WERI-Rb-1 (cell line): ENCODE results near the gene BCL2L11.

ENCODE experiments used
- DNase-seq: peaks from one replicate; pipeline ENCODE4 v3.0.0-alpha.2; 2020
- H3K27ac ChIP-seq: fragments of 250-450 bp; sonication (Bioruptor Pico); 2 replicates; pipeline ENCODE4 v1.5.1; 2020; ENCODE audit warnings: mild to moderate bottlenecking, moderate library complexity
- H3K27me3 ChIP-seq: fragments of 250-450 bp; sonication (Bioruptor Pico); 2 replicates; pipeline ENCODE4 v1.5.1; 2021; ENCODE audit warnings: mild to moderate bottlenecking, low read depth, moderate library complexity; ENCODE audit not compliant: insufficient read depth, severe bottlenecking
- H3K36me3 ChIP-seq: fragments of 250-450 bp; sonication (Bioruptor Pico); 2 replicates; pipeline ENCODE4 v1.5.1; 2020; ENCODE audit warnings: mild to moderate bottlenecking, moderate library complexity
- H3K4me3 ChIP-seq: 2 replicates; pipeline ENCODE4 v1.5.1; 2011; ENCODE audit warnings: low read depth, mild to moderate bottlenecking, control low read depth, low read length
- H3K9me3 ChIP-seq: fragments of 250-450 bp; sonication (Bioruptor Pico); 2 replicates; pipeline ENCODE4 v1.5.1; 2021; ENCODE audit warnings: mild to moderate bottlenecking, moderate library complexity; ENCODE audit not compliant: severe bottlenecking
- TF ChIP-seq, protein P1 (sequence below): IDR thresholded peaks from 2 replicates; pipeline ENCODE4 v1.5.1; 2011; ENCODE audit warnings: low read depth, mild to moderate bottlenecking, control low read depth, inconsistent platforms, low read length

BCL2L11 gene

GRCh38 chr2:111143107-111143842 is 22.6 kb downstream of the BCL2L11 start:
- H3K9me3 ChIP-seq = no peaks in the 10 kb centered on the region
- H3K36me3 ChIP-seq = no peaks in the 10 kb centered on the region; the same call in 1 of the 2 replicates
- DNase-seq = no peak
- TF ChIP-seq, protein P1, sequence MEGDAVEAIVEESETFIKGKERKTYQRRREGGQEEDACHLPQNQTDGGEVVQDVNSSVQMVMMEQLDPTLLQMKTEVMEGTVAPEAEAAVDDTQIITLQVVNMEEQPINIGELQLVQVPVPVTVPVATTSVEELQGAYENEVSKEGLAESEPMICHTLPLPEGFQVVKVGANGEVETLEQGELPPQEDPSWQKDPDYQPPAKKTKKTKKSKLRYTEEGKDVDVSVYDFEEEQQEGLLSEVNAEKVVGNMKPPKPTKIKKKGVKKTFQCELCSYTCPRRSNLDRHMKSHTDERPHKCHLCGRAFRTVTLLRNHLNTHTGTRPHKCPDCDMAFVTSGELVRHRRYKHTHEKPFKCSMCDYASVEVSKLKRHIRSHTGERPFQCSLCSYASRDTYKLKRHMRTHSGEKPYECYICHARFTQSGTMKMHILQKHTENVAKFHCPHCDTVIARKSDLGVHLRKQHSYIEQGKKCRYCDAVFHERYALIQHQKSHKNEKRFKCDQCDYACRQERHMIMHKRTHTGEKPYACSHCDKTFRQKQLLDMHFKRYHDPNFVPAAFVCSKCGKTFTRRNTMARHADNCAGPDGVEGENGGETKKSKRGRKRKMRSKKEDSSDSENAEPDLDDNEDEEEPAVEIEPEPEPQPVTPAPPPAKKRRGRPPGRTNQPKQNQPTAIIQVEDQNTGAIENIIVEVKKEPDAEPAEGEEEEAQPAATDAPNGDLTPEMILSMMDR = no peak
- H3K27ac ChIP-seq = no peak overlapping the region
- H3K27me3 ChIP-seq = no peaks in the 10 kb centered on the region
- no peak overlapping the region for H3K4me3 ChIP-seq

- no peak overlapping the region for H3K27ac ChIP-seq
- H3K4me3 ChIP-seq = no peak overlapping the region
- H3K27me3 ChIP-seq = no peaks in the 10 kb centered on the region
- DNase-seq = no peak
- TF ChIP-seq, protein P1 = no peak
- no peaks in the 10 kb centered on the region; the same call in 1 of the 2 replicates for H3K36me3 ChIP-seq
- H3K9me3 ChIP-seq = no peaks in the 10 kb centered on the region
These were observed 23.1 kb downstream of the BCL2L11 start for GRCh38 chr2:111143843-111144198.

GRCh38 chr2:111145103-111145760 is 24.5 kb downstream of the BCL2L11 start:
- Histone ChIP-seq H3K27ac (no peak overlapping the region), H3K9me3 (no peaks in the 10 kb centered on the region), H3K27me3 (no peaks in the 10 kb centered on the region), H3K4me3 (no peak overlapping the region), H3K36me3 (no peaks in the 10 kb centered on the region; the same call in 1 of the 2 replicates)
- no peak for DNase-seq
- TF ChIP-seq, protein P1 = no peak

- Histone ChIP-seq H3K36me3 (no peaks in the 10 kb centered on the region), H3K4me3 (no peak overlapping the region), H3K27ac (no peak overlapping the region), H3K27me3 (no peaks in the 10 kb centered on the region), H3K9me3 (no peaks in the 10 kb centered on the region)
- TF ChIP-seq, protein P1 = no peak
- DNase-seq = no peak
These were observed 25.2 kb downstream of the BCL2L11 start for GRCh38 chr2:111145951-111146350.

GRCh38 chr2:111148225-111148873 is 27.6 kb downstream of the BCL2L11 start:
- Histone ChIP-seq H3K4me3 (no peak overlapping the region), H3K27ac (no peak overlapping the region), H3K9me3 (no peaks in the 10 kb centered on the region), H3K27me3 (no peaks in the 10 kb centered on the region), H3K36me3 (no peaks in the 10 kb centered on the region; the same call in 1 of the 2 replicates)
- TF ChIP-seq, protein P1 = no peak
- no peak for DNase-seq
